Transverse colon (tissue), 4 donors: ENCODE data around the gene TET2. TPM values are rescaled to one million over a fixed set of nuclear protein-coding genes. Genes with fewer than 3 reads are reported as not detected.

ENCODE experiments used
- DNase-seq: peaks from one replicate; pipeline ENCODE4 v3.0.0-alpha.2; 2019
- H3K27ac ChIP-seq, 4 donors: fragments of 200-600 bp; sonication (generic); 2 replicates each; pipeline ENCODE4 v1.5.1; 2016 to 2018; ENCODE audit warnings: inconsistent platforms in 4 of 4
- H3K27me3 ChIP-seq: fragments of 200-600 bp; sonication (generic); 2 replicates; pipeline ENCODE4 v1.5.1; 2017; ENCODE audit warnings: inconsistent platforms
- H3K36me3 ChIP-seq, 4 donors: fragments of 200-600 bp; sonication (generic); 2 replicates each; pipeline ENCODE4 v1.5.1; 2017 to 2019; ENCODE audit warnings: inconsistent platforms in 4 of 4
- H3K4me1 ChIP-seq, 4 donors: fragments of 200-600 bp; sonication (generic); 2 replicates each; pipeline ENCODE4 v1.5.1; 2017 to 2020; ENCODE audit warnings: inconsistent platforms in 4 of 4
- H3K4me3 ChIP-seq, 4 donors: fragments of 200-600 bp; sonication (generic); 1 replicate in 1 of 4; 2 replicates in 3 of 4; pipeline versions ENCODE4 v1.5.1 to v1.6.1; 2017 to 2019; ENCODE audit warnings: inconsistent platforms in 4 of 4
- H3K9me3 ChIP-seq, 2 donors: fragments of 200-600 bp; sonication (generic); 2 replicates each; pipeline ENCODE4 v1.5.1; 2017 to 2019; ENCODE audit warnings: inconsistent platforms in 2 of 2
- CTCF ChIP-seq, 5 experiments: fragments of 200-600 bp in 3 of 5; fragments of 450-650 bp in 2 of 5; sonication (generic) in 3 of 5; IDR thresholded peaks; 1 replicate in 2 of 5; 2 replicates in 3 of 5; pipeline ENCODE4 v1.5.1; 2016 to 2017; ENCODE audit warnings: antibody characterized with exemption in 5 of 5, inconsistent platforms in 3 of 5, mild to moderate bottlenecking in 2 of 5, moderate library complexity in 1 of 5
- EP300 ChIP-seq: sonication (generic); formaldehyde crosslinking; IDR thresholded peaks from one replicate; pipeline ENCODE4 v1.6.1; 2017; ENCODE audit warnings: antibody characterized with exemption, low read depth
- POLR2A ChIP-seq: fragments of 450-650 bp; IDR thresholded peaks from one replicate; pipeline ENCODE4 v1.6.1; 2016; ENCODE audit warnings: antibody characterized with exemption, mild to moderate bottlenecking, moderate library complexity
- POLR2AphosphoS5 ChIP-seq, 3 donors: sonication (generic); formaldehyde crosslinking; IDR thresholded peaks; one replicate each; pipeline ENCODE4 v1.6.1; 2016; ENCODE audit warnings: antibody characterized with exemption in 3 of 3
- WGBS, 2 donors: methylation state at CpG; one replicate each; pipeline ENCODE4 v1.1.5; 2018; ENCODE audit warnings: low coverage in 1 of 2; 5-methylcytosine and 5-hydroxymethylcytosine counted together
- in situ Hi-C, 4 donors: fragments of 200-750 bp; cut with MboI; loops; one replicate each; pipeline versions ENCODE4 v1.15.0 to v1.15.1; 2017; ENCODE audit warnings: low sequenced_read_pairs in 3 of 4, low pct_ligation_motif_present in 1 of 4, low pct_unique_long_range_greater_than_20kb in 1 of 4
- intact Hi-C: fragments of 100-400 bp; cut with DNase I; formaldehyde crosslinking; loops from one replicate; pipeline ENCODE4 v1.15.1; 2023; ENCODE audit warnings: low total_unique reads
- total RNA-seq, 4 donors: library from RNA; depleted of rRNA; stranded (reverse); fragments of >200 nt; gene quantifications; one replicate each; pipeline ENCODE4 v1.1.0, GENCODE V29; 2016

TET2 gene
- total RNA-seq, 4 donors from 2014 or later: 23.9 to 33.6 (median 29.5) TPM

GRCh38 chr4:105181259-105181658 is 34.6 kb downstream of the TET2 start:
- peaks cover 6 to 46% (median 14%) of the 10 kb centered on the region in 4 donors for H3K4me1 ChIP-seq
- no peak for DNase-seq

GRCh38 chr4:105182211-105182610 is 35.5 kb downstream of the TET2 start:
- DNase-seq: no peak
- H3K27me3 ChIP-seq: no peaks in the 10 kb centered on the region
- no peak overlapping the region for H3K4me3 ChIP-seq
- 83 to 84% methylated on average over 3 of the region's 3 CpGs for WGBS, 2 donors
- no peaks in the 10 kb centered on the region for H3K9me3 ChIP-seq
- no peak overlapping the region for H3K27ac ChIP-seq
- peaks cover 0 to 3% (median 0%) of the 10 kb centered on the region in 4 donors for H3K36me3 ChIP-seq
- H3K4me1 ChIP-seq: peaks cover 6 to 46% (median 14%) of the 10 kb centered on the region in 4 donors
- TF ChIP-seq POLR2AphosphoS5 (IDR thresholded peaks at IDR 0.05) (no peak), POLR2A (no peak), EP300 (no peak), CTCF (IDR thresholded peaks at IDR 0.05) (no peak)
- in situ Hi-C loops: no loop called here
- intact Hi-C loops: no loop called here

More at GRCh38 chr4:105181259-105181658, 34.6 kb downstream of the TET2 start:
- no peak overlapping the region for H3K27ac ChIP-seq
- intact Hi-C loops: no loop called here
- TF ChIP-seq POLR2A (no peak), EP300 (no peak), CTCF (IDR thresholded peaks at IDR 0.05) (no peak), POLR2AphosphoS5 (IDR thresholded peaks at IDR 0.05) (no peak)
- no peaks in the 10 kb centered on the region for H3K27me3 ChIP-seq
- H3K9me3 ChIP-seq: no peaks in the 10 kb centered on the region
- in situ Hi-C loops: no loop called here
- 65 to 77% methylated on average over 2 of the region's 2 CpGs for WGBS, 2 donors
- H3K36me3 ChIP-seq: peaks cover 0 to 3% (median 0%) of the 10 kb centered on the region in 4 donors
- no peak overlapping the region for H3K4me3 ChIP-seq

- WGBS, 2 donors: 36 to 41% methylated on average over 2 of the region's 2 CpGs
- intact Hi-C loops (no loop called here), in situ Hi-C loops (no loop called here)
- no peaks in the 10 kb centered on the region for H3K36me3 ChIP-seq
- no peak overlapping the region for H3K4me3 ChIP-seq
- H3K27ac ChIP-seq: peak overlapping the region in 1 of 4 donors; percentile 31
- H3K27me3 ChIP-seq: no peaks in the 10 kb centered on the region
- peaks cover 6 to 40% (median 13%) of the 10 kb centered on the region in 4 donors for H3K4me1 ChIP-seq
- TF ChIP-seq POLR2A: no peak
- no peak for TF ChIP-seq CTCF (IDR thresholded peaks at IDR 0.05)
- no peak for TF ChIP-seq EP300
- TF ChIP-seq POLR2AphosphoS5 (IDR thresholded peaks at IDR 0.05): no peak
- DNase-seq: no peak
- H3K9me3 ChIP-seq: no peaks in the 10 kb centered on the region
Observed at GRCh38 chr4:105184316-105184980, 37.8 kb downstream of the TET2 start.

- Histone ChIP-seq H3K36me3 (no peaks in the 10 kb centered on the region), H3K4me3 (no peak overlapping the region), H3K27me3 (no peaks in the 10 kb centered on the region), H3K4me1 (peaks cover 8 to 42% (median 15%) of the 10 kb centered on the region in 4 donors), H3K9me3 (no peaks in the 10 kb centered on the region), H3K27ac (no peak overlapping the region)
- no peak for DNase-seq
- 65 to 80% methylated on average over 2 of the region's 2 CpGs for WGBS, 2 donors
- TF ChIP-seq CTCF (IDR thresholded peaks at IDR 0.05) (no peak), EP300 (no peak), POLR2AphosphoS5 (IDR thresholded peaks at IDR 0.05) (no peak), POLR2A (no peak)
- intact Hi-C loops: no loop called here
- in situ Hi-C loops: no loop called here
Observed at GRCh38 chr4:105186701-105187161, 40.1 kb downstream of the TET2 start.
